ENCODE data around the gene TOP3A. TPM values are rescaled to one million over a fixed set of nuclear protein-coding genes. Genes with fewer than 3 reads are reported as not detected.

Gene TOP3A
- total RNA-seq, 2 donors from 2014 or later = 18.4 to 37.1 TPM

GRCh38 chr17:18251204-18251603, 63.6 kb downstream of the TOP3A start:
- no peak overlapping the region for H3K27ac ChIP-seq
- H3K4me1 ChIP-seq (replicated peaks) = no peaks in the 10 kb centered on the region
- intact Hi-C loops (cut with DNase I) = no loop called here
- no peaks in the 10 kb centered on the region for H3K27me3 ChIP-seq (replicated peaks; ENCODE audit: insufficient read depth)
- peaks cover 5 to 7% of the 10 kb centered on the region in 2 donors for H3K36me3 ChIP-seq
- no peak overlapping the region for H3K4me3 ChIP-seq
- no peak for DNase-seq (ENCODE audit: low spot score)
- WGBS = 84% methylated on average over 15 of the region's 15 CpGs
- no peaks in the 10 kb centered on the region for H3K9me3 ChIP-seq
- no peak for TF ChIP-seq CTCF (IDR thresholded peaks at IDR 0.05)
- TF ChIP-seq POLR2AphosphoS5 (IDR thresholded peaks at IDR 0.05) = no peak
- TF ChIP-seq POLR2A (IDR thresholded peaks at IDR 0.05) = no peak

GRCh38 chr17:18250708-18251107, 64.1 kb downstream of the TOP3A start:
- WGBS = 93% methylated on average over 14 of the region's 14 CpGs
- intact Hi-C loops (cut with DNase I) = no loop called here
- Histone ChIP-seq H3K4me3 (no peak overlapping the region), H3K36me3 (peaks cover 6 to 7% of the 10 kb centered on the region in 2 donors), H3K4me1 (replicated peaks) (no peaks in the 10 kb centered on the region), H3K9me3 (no peaks in the 10 kb centered on the region), H3K27ac (no peak overlapping the region), H3K27me3 (replicated peaks; ENCODE audit: insufficient read depth) (no peaks in the 10 kb centered on the region)
- no peak for DNase-seq (ENCODE audit: low spot score)
- no peak for TF ChIP-seq POLR2AphosphoS5 (IDR thresholded peaks at IDR 0.05)
- TF ChIP-seq POLR2A (IDR thresholded peaks at IDR 0.05) = no peak
- TF ChIP-seq CTCF (IDR thresholded peaks at IDR 0.05) = no peak

- H3K27ac ChIP-seq = no peak overlapping the region
- peak; percentile 54 for DNase-seq (ENCODE audit: low spot score)
- no peaks in the 10 kb centered on the region for H3K9me3 ChIP-seq
- 79% methylated on average over 9 of the region's 9 CpGs for WGBS
- TF ChIP-seq POLR2AphosphoS5 (IDR thresholded peaks at IDR 0.05) (peak; percentile 26), CTCF (IDR thresholded peaks at IDR 0.05) (no peak)
- intact Hi-C loops (cut with DNase I) = no loop called here
- H3K4me3 ChIP-seq = no peak overlapping the region
- H3K27me3 ChIP-seq (replicated peaks; ENCODE audit: insufficient read depth) = no peaks in the 10 kb centered on the region
- H3K36me3 ChIP-seq = peaks cover 9 to 11% of the 10 kb centered on the region in 2 donors
- no peaks in the 10 kb centered on the region for H3K4me1 ChIP-seq (replicated peaks)
Measured at GRCh38 chr17:18250259-18250658, 64.5 kb downstream of the TOP3A start.

- WGBS = 94% methylated on average over 7 of the region's 7 CpGs
- Histone ChIP-seq H3K27ac (no peak overlapping the region), H3K9me3 (no peaks in the 10 kb centered on the region), H3K4me1 (replicated peaks) (no peaks in the 10 kb centered on the region), H3K27me3 (replicated peaks; ENCODE audit: insufficient read depth) (no peaks in the 10 kb centered on the region), H3K4me3 (no peak overlapping the region), H3K36me3 (peaks cover 12 to 13% of the 10 kb centered on the region in 2 donors)
- TF ChIP-seq POLR2A (IDR thresholded peaks at IDR 0.05) (no peak), POLR2AphosphoS5 (IDR thresholded peaks at IDR 0.05) (no peak), CTCF (IDR thresholded peaks at IDR 0.05) (no peak)
- DNase-seq (ENCODE audit: low spot score) = no peak
- intact Hi-C loops (cut with DNase I) = no loop called here
Measured at GRCh38 chr17:18248811-18249210, 66.0 kb downstream of the TOP3A start.

- no peaks in the 10 kb centered on the region for H3K9me3 ChIP-seq
- H3K36me3 ChIP-seq = peaks cover 8 to 10% of the 10 kb centered on the region in 2 donors
- no peak overlapping the region for H3K4me3 ChIP-seq
- 17% methylated on average over 9 of the region's 9 CpGs for WGBS
- peak; percentile 40 for TF ChIP-seq POLR2AphosphoS5 (IDR thresholded peaks at IDR 0.05)
- TF ChIP-seq CTCF (IDR thresholded peaks at IDR 0.05) = peak in 3 of 4 experiments; percentile 41 to 71 (median 70)
- TF ChIP-seq POLR2A (IDR thresholded peaks at IDR 0.05) = no peak
- no peaks in the 10 kb centered on the region for H3K27me3 ChIP-seq (replicated peaks; ENCODE audit: insufficient read depth)
- no peaks in the 10 kb centered on the region for H3K4me1 ChIP-seq (replicated peaks)
- intact Hi-C loops (cut with DNase I) = no loop called here
- peak; percentile 65 for DNase-seq (ENCODE audit: low spot score)
- no peak overlapping the region for H3K27ac ChIP-seq
Measured at GRCh38 chr17:18248300-18248731, 66.5 kb downstream of the TOP3A start.

Data from prostate gland (tissue), 2 donors.